HG03442 (cell line): Measurements from ENCODE around the gene ZXDA.

Source experiments
- ATAC-seq: cut with Tn5 transposase; IDR thresholded peaks from one replicate; pipeline ENCODE4 v1.9.1; 2021; ENCODE audit warnings: mild to moderate bottlenecking, moderate library complexity; ENCODE audit not compliant: unreplicated experiment

Gene ZXDA

DNA sequence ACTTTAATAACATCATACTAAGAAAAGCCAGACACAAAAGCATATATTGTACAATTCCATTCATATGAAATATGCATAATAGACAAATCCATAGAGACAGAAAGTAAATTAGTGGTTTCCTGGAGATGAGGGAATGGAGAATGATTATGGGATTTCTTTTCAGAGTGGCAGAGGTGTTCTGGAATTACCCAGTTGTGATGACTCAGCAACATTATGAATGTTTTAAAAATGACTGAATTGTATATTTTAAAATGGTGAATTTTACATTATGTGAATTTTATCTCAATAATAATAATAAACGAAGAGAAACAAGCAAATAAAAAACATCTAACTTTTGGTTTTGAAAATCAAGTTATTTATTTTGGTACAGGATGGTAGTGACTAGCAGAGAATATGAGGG lies 11.2 kb downstream of the ZXDA start:
- ATAC-seq, result no peak

DNA sequence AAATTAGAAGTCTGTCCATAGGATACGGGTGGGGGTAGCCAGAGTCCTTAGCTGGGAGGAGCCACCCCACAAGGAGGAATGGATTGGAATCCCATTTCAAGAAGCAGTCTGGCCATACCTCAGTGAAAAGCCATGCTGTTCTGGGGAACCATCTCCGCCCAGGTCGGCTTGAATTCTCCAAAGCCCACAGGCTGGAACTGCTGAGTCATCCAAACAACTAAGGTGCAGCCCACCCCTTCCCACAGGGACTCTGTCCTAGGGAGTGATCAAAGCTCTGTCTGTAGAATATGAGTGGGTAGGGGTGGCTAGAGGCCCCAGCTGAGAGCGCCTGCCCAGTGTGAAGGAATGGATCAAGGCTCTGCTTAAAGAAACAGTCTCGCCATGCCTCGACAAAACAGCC lies 38.8 kb downstream of the ZXDA start:
- ATAC-seq, result no peak
